ENCODE measurements around the gene UBR3.
"Not testable (repeated sequence)": the region's sequence is repeated elsewhere in the genome, so short reads cannot be mapped to it uniquely, and the experiment has no call there.

Gene UBR3

DNA sequence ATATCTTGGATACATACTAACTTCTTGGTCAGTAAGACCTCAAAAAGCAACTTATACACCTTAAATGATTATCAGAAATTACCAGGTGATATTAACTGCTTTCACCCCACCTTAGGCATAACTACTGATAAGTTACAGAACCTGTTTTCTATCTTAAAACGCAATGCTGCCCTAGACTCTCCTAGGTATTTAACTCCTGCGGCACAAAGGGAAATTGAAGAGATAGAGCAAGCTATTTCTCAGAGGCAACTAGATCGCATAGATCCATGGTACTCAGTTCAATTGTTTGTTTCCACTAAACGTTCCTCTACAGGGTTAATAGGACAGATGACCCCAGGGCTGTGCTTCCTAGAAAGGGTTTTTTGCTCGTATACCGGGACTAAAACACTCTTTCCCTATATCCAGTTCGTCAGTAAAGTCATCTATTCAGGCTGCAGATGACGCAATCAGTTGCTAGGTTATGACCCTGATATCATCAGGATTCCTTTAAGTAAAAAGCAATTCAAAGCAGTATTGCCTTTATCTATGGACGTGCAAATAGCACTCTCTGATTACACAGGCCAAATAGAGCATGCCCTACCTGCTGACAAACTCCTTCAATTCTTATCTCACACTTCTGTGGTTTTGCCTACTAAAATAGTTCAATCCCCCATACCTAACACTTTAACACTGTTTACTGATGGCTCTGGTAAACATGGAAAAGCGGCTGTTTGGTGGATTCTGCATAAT, 288.4 kb downstream of the UBR3 start:
- no peak for DNase-seq

- DNase-seq: no peak
Measured at GRCh38 chr2:170118641-170119040, 291.4 kb downstream of the UBR3 start.

GRCh38 chr2:170119326-170119725, 292.1 kb downstream of the UBR3 start:
- DNase-seq: not testable (repeated sequence)

DNA sequence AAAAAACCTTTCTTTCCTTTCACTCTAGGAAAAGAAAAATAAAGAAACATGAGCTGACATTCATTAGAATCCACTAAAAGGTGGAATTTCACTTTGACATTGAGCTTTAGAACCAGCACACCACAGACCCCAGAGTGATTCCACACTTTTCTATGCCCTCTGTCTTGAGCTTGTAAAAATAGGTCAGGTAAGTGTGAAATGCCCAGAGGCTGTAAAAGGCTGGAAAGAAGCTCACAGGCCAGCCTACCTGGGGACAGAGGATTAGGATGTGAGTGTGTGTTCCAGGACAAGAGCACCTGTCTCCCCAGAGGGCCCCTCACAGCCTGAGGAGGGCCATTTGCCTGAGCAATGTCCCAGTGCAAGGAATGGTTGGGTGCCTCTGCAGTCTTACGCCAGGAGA, 294.4 kb downstream of the UBR3 start:
- DNase-seq: no peak

- no peak for DNase-seq
Measured at GRCh38 chr2:170122883-170123547, 295.8 kb downstream of the UBR3 start.

DNA sequence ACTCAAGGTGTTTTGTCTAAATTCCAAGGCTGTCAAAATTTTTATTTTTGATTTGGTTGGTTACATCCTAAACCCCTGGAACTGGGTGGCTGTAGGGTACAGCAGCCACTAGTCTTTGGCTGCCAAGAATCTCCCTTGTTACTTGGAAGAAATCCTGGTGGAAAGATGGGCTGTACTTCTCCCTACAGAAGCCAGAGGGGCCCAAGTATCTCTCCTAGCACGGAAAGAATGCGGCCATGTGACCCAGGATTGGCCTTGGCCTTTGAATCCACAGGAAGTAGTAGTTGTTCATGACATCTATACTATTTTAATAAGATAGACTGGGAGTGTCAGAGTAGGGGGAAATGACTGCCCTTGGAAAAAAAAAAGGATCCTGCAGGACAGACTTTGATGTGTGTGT, 296.3 kb downstream of the UBR3 start:
- no peak for DNase-seq

- DNase-seq: not testable (repeated sequence)
Measured at GRCh38 chr2:170126138-170126728, 299.0 kb downstream of the UBR3 start.
